Body of pancreas (tissue), 4 donors: Measurements from ENCODE around the gene COL18A1. TPM values are rescaled to one million over a fixed set of nuclear protein-coding genes. Genes with fewer than 3 reads are reported as not detected.
A peak's percentile ranks its signal among the peaks of the same experiment; 100 is the strongest.

Experiments used
- ATAC-seq: fragments of 150-250 bp; one replicate; pipeline ENCODE4 v1.9.1; 2016
- DNase-seq, 4 donors: peaks; one replicate each; pipeline ENCODE4 v3.0.0-alpha.2; 2019
- H3K27ac ChIP-seq, 4 donors: fragments of 200-600 bp; sonication (generic); 1 replicate in 3 of 4; 2 replicates in 1 of 4; pipeline versions ENCODE4 v1.5.1 to v1.6.1; 2016 to 2019; ENCODE audit warnings: mild to moderate bottlenecking in 1 of 4, mixed read lengths in 1 of 4, moderate library complexity in 1 of 4
- H3K27me3 ChIP-seq, 2 donors: fragments of 200-600 bp; sonication (generic); one replicate each; pipeline ENCODE4 v1.6.0; 2016; ENCODE audit warnings: mild to moderate bottlenecking in 1 of 2
- H3K36me3 ChIP-seq, 2 donors: fragments of 200-600 bp; sonication (generic); replicated peaks in 1 of 2; 2 replicates each; pipeline ENCODE4 v1.5.1; 2016; ENCODE audit warnings: low read depth in 2 of 2; ENCODE audit not compliant: insufficient read depth in 1 of 2
- H3K4me1 ChIP-seq: fragments of 200-600 bp; sonication (generic); one replicate; pipeline ENCODE4 v1.6.0; 2016
- H3K4me3 ChIP-seq, 2 donors: fragments of 200-600 bp; sonication (generic); 1 replicate in 1 of 2; 2 replicates in 1 of 2; pipeline ENCODE4 v1.5.1; 2016 to 2019
- H3K9me3 ChIP-seq, 3 donors: fragments of 200-600 bp; sonication (generic); 1 replicate in 2 of 3; 2 replicates in 1 of 3; pipeline ENCODE4 v1.5.1; 2016
- POLR2A ChIP-seq, 3 donors: fragments of 450-650 bp; IDR thresholded peaks; one replicate each; pipeline ENCODE4 v1.6.1; 2016; ENCODE audit warnings: antibody characterized with exemption in 3 of 3, mild to moderate bottlenecking in 2 of 3
- WGBS, 2 donors: methylation state at CpG; one replicate each; pipeline ENCODE4 v1.1.5; 2017; 5-methylcytosine and 5-hydroxymethylcytosine counted together
- intact Hi-C: fragments of 100-400 bp; cut with DNase I; formaldehyde crosslinking; loops from one replicate; pipeline ENCODE4 v1.15.1; 2023
- total RNA-seq, 2 donors: library from RNA; depleted of rRNA; stranded (reverse); fragments of >200 nt; gene quantifications; one replicate each; pipeline ENCODE4 v1.1.0, GENCODE V29; 2016
- TF ChIP-seq, protein P1 (sequence below), 7 experiments: fragments of 450-650 bp in 4 of 7; fragments of 200-600 bp in 3 of 7; sonication (generic) in 3 of 7; IDR thresholded peaks; one replicate each; pipeline ENCODE4 v1.5.1; 2016 to 2019; ENCODE audit warnings: antibody characterized with exemption in 7 of 7

COL18A1 gene
- total RNA-seq, 2 donors from 2014 or later = 108 to 284 TPM

GRCh38 chr21:45384656-45385548 lies 20.1 kb upstream of the COL18A1 start:
- no peak for ATAC-seq
- Histone ChIP-seq H3K36me3 (no peaks in the 10 kb centered on the region), H3K27ac (no peak overlapping the region), H3K4me3 (no peak overlapping the region), H3K9me3 (no peaks in the 10 kb centered on the region), H3K4me1 (peaks cover 6% of the 10 kb centered on the region), H3K27me3 (no peaks in the 10 kb centered on the region)
- 57 to 59% methylated on average over 30 of the region's 30 CpGs for WGBS, 2 donors
- peak in 2 of 4 donors; percentile 4 to 5 for DNase-seq
- intact Hi-C loops = no loop called here
- no peak for TF ChIP-seq POLR2A (IDR thresholded peaks at IDR 0.05)
- TF ChIP-seq, protein P1, sequence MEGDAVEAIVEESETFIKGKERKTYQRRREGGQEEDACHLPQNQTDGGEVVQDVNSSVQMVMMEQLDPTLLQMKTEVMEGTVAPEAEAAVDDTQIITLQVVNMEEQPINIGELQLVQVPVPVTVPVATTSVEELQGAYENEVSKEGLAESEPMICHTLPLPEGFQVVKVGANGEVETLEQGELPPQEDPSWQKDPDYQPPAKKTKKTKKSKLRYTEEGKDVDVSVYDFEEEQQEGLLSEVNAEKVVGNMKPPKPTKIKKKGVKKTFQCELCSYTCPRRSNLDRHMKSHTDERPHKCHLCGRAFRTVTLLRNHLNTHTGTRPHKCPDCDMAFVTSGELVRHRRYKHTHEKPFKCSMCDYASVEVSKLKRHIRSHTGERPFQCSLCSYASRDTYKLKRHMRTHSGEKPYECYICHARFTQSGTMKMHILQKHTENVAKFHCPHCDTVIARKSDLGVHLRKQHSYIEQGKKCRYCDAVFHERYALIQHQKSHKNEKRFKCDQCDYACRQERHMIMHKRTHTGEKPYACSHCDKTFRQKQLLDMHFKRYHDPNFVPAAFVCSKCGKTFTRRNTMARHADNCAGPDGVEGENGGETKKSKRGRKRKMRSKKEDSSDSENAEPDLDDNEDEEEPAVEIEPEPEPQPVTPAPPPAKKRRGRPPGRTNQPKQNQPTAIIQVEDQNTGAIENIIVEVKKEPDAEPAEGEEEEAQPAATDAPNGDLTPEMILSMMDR (IDR thresholded peaks at IDR 0.05) = no peak

- ATAC-seq (no peak), DNase-seq (peak in 2 of 4 donors; percentile 4 to 5)
- peaks cover 5% of the 10 kb centered on the region for H3K4me1 ChIP-seq
- 65 to 75% methylated on average over 18 to 21 of the region's 21 CpGs for WGBS, 2 donors
- H3K36me3 ChIP-seq = no peaks in the 10 kb centered on the region
- no peaks in the 10 kb centered on the region for H3K27me3 ChIP-seq
- intact Hi-C loops = no loop called here
- no peak overlapping the region for H3K27ac ChIP-seq
- no peak overlapping the region for H3K4me3 ChIP-seq
- no peaks in the 10 kb centered on the region for H3K9me3 ChIP-seq
- TF ChIP-seq, protein P1 (IDR thresholded peaks at IDR 0.05) = no peak
- no peak for TF ChIP-seq POLR2A (IDR thresholded peaks at IDR 0.05)
Measured at GRCh38 chr21:45385549-45386050, 19.4 kb upstream of the COL18A1 start.

DNA sequence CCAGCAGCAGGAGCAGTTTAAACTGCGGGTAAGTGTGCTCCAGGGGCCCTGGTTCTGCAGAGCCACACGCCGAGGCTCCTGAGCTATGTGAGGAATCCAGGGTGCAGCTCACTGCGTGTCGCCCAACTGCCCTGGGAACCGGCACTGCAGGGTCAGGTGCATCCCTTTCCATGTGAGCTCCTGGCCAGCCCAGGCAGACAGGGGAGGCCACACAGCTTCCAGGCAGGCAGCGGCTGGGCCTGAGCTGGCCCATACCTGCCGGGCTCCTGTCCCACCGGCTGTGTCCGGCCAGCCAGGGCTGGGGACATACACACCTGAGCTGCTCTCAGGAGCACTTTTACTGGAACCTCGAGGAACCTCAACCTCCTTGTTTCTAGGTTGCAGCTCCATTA lies 18.6 kb upstream of the COL18A1 start:
- H3K27ac ChIP-seq = peak overlapping the region in 2 of 4 donors; percentile 12 to 37
- ATAC-seq (peak; percentile 64), DNase-seq (peak in 2 of 4 donors; percentile 23 to 59)
- intact Hi-C loops = no loop called here
- no peaks in the 10 kb centered on the region for H3K27me3 ChIP-seq
- 13% methylated on average over 11 of the region's 11 CpGs; no CpG with 5 or more reads in 1 of the 2 donors for WGBS, 2 donors
- H3K4me3 ChIP-seq = no peak overlapping the region
- TF ChIP-seq POLR2A (IDR thresholded peaks at IDR 0.05) = no peak
- TF ChIP-seq, protein P1 (IDR thresholded peaks at IDR 0.05) = no peak
- H3K36me3 ChIP-seq = no peaks in the 10 kb centered on the region
- H3K9me3 ChIP-seq = no peaks in the 10 kb centered on the region
- peaks cover 5% of the 10 kb centered on the region for H3K4me1 ChIP-seq

- DNase-seq (peak; percentile 24 to 51 (median 43)), ATAC-seq (peak; percentile 49)
- Histone ChIP-seq H3K27me3 (no peaks in the 10 kb centered on the region), H3K4me3 (no peak overlapping the region), H3K27ac (peak overlapping the region in 3 of 4 donors; percentile 2 to 46 (median 36)), H3K4me1 (peaks cover 5% of the 10 kb centered on the region), H3K36me3 (no peaks in the 10 kb centered on the region), H3K9me3 (no peaks in the 10 kb centered on the region)
- TF ChIP-seq, protein P1 (IDR thresholded peaks at IDR 0.05) = peak in 2 of 7 experiments; percentile 9 to 24
- no peak for TF ChIP-seq POLR2A (IDR thresholded peaks at IDR 0.05)
- WGBS, 2 donors = 32 to 56% methylated on average over 13 to 20 of the region's 20 CpGs
- intact Hi-C loops = no loop called here
Measured at GRCh38 chr21:45386728-45387371, 18.1 kb upstream of the COL18A1 start.
